HFF-Myc (cell line): ENCODE data around the gene WDR72.

ENCODE experiments used
- DNase-seq: peaks from one replicate; pipeline ENCODE4 v3.0.0-alpha.2; 2011; ENCODE audit warnings: low read depth; ENCODE audit errors: extremely low read depth
- H3K4me3 ChIP-seq: replicated peaks from 2 replicates; pipeline ENCODE4 v1.5.1; 2011; ENCODE audit warnings: low read depth, mild to moderate bottlenecking, control low read depth, low read length
- CTCF ChIP-seq: IDR thresholded peaks from 2 replicates; pipeline ENCODE4 v1.5.1; 2012; ENCODE audit warnings: mild to moderate bottlenecking, low read depth, low read length, control low read depth; ENCODE audit errors: missing control alignments

WDR72 gene

GRCh38 chr15:53759411-53759931 is at the start of gene WDR72:
Gene WDR72, minus strand, starts transcription at chr15:53759663. Its CDS starts 26,514 bp downstream, at chr15:53733149.
- TF ChIP-seq CTCF, result no peak
- no peak for DNase-seq
- H3K4me3 ChIP-seq, result no peak within 1 kb of the TSS

GRCh38 chr15:53808058-53808706 is 48.7 kb upstream of the WDR72 start:
- no peak for DNase-seq
- TF ChIP-seq CTCF, result peak; percentile 34
- H3K4me3 ChIP-seq, result no peak overlapping the region

GRCh38 chr15:53807501-53807900 is 48.0 kb upstream of the WDR72 start:
- no peak for DNase-seq
- H3K4me3 ChIP-seq, result no peak overlapping the region
- TF ChIP-seq CTCF, result no peak

GRCh38 chr15:53802672-53803071 is 43.2 kb upstream of the WDR72 start:
- no peak for TF ChIP-seq CTCF
- no peak for DNase-seq
- no peak overlapping the region for H3K4me3 ChIP-seq

GRCh38 chr15:53791581-53791980 is 32.1 kb upstream of the WDR72 start:
- no peak for DNase-seq
- H3K4me3 ChIP-seq, result no peak overlapping the region
- TF ChIP-seq CTCF, result no peak

- DNase-seq, result no peak
- no peak overlapping the region for H3K4me3 ChIP-seq
- TF ChIP-seq CTCF, result no peak
These were observed 30.4 kb upstream of the WDR72 start for GRCh38 chr15:53789654-53790375.
